GM23338 (cell line): ENCODE data around the gene ATG7. TPM values are rescaled to one million over a fixed set of nuclear protein-coding genes. Genes with fewer than 3 reads are reported as not detected.

Experiments
- ATAC-seq: fragments of 200-7000 bp; cut with Tn5 transposase; 3 replicates; pipeline ENCODE4 v1.9.1; 2020
- DNase-seq: peaks from one replicate; pipeline ENCODE4 v3.0.0-alpha.2; 2015; ENCODE audit warnings: low spot score
- H2AFZ ChIP-seq: fragments of 200-600 bp; sonication (generic); 2 replicates; pipeline ENCODE4 v1.8.0; 2016; ENCODE audit warnings: antibody characterized with exemption, mild to moderate bottlenecking, moderate library complexity
- H3F3A ChIP-seq: fragments of 200-600 bp; sonication (generic); replicated peaks from 2 replicates; pipeline ENCODE4 v1.8.0; 2017; ENCODE audit warnings: antibody characterized with exemption, mixed run types, low read depth
- H3K27ac ChIP-seq: fragments of 200-600 bp; sonication (generic); 2 replicates; pipeline ENCODE4 v1.6.1; 2016; ENCODE audit warnings: low read depth
- H3K27me3 ChIP-seq: fragments of 200-600 bp; sonication (generic); 2 replicates; pipeline ENCODE4 v1.8.0; 2016; ENCODE audit warnings: mild to moderate bottlenecking, mixed run types, moderate library complexity; ENCODE audit not compliant: insufficient read depth
- H3K36me3 ChIP-seq: fragments of 200-600 bp; sonication (generic); 2 replicates; pipeline ENCODE4 v1.8.0; 2016; ENCODE audit warnings: mild to moderate bottlenecking; ENCODE audit not compliant: insufficient read depth
- H3K4me1 ChIP-seq: fragments of 200-600 bp; sonication (generic); 2 replicates; pipeline ENCODE4 v1.8.0; 2016; ENCODE audit warnings: mild to moderate bottlenecking, moderate library complexity; ENCODE audit not compliant: insufficient read depth
- H3K4me2 ChIP-seq: fragments of 200-600 bp; sonication (generic); 2 replicates; pipeline ENCODE4 v1.7.1; 2017; ENCODE audit warnings: mixed run types
- H3K4me3 ChIP-seq: fragments of 200-600 bp; sonication (generic); 2 replicates; pipeline ENCODE4 v1.6.1; 2016; ENCODE audit warnings: mixed run types
- H3K79me2 ChIP-seq: fragments of 200-600 bp; sonication (generic); replicated peaks from 2 replicates; pipeline ENCODE4 v1.8.0; 2017; ENCODE audit warnings: mild to moderate bottlenecking; ENCODE audit not compliant: insufficient read depth
- H3K9me2 ChIP-seq: fragments of 200-600 bp; sonication (generic); 2 replicates; pipeline ENCODE4 v1.8.0; 2017; ENCODE audit not compliant: insufficient read depth
- H4K20me1 ChIP-seq: fragments of 200-600 bp; sonication (generic); replicated peaks from 2 replicates; pipeline ENCODE4 v1.8.0; 2017; ENCODE audit warnings: mild to moderate bottlenecking; ENCODE audit not compliant: insufficient read depth
- H3K27ac Mint-ChIP-seq: 2 replicates; pipeline ENCODE4 v1.8.0; 2020; ENCODE audit warnings: inconsistent platforms, mild to moderate bottlenecking, moderate library complexity, mixed read lengths
- H3K27me3 Mint-ChIP-seq: 3 replicates; pipeline ENCODE4 v1.8.0; 2022; ENCODE audit warnings: low read depth, mild to moderate bottlenecking, moderate library complexity, mixed read lengths, inconsistent platforms; ENCODE audit not compliant: insufficient read depth, poor library complexity
- H3K36me3 Mint-ChIP-seq: 3 replicates; pipeline ENCODE4 v1.8.0; 2021; ENCODE audit warnings: low read depth, mild to moderate bottlenecking, inconsistent platforms, moderate library complexity, mixed read lengths
- H3K4me1 Mint-ChIP-seq: 3 replicates; pipeline ENCODE4 v1.8.0; 2020; ENCODE audit warnings: mild to moderate bottlenecking, inconsistent platforms, mixed read lengths
- H3K4me3 Mint-ChIP-seq: 3 replicates; pipeline ENCODE4 v1.8.0; 2021; ENCODE audit warnings: moderate library complexity, mild to moderate bottlenecking, inconsistent platforms, mixed read lengths
- H3K9me3 Mint-ChIP-seq: 3 replicates; pipeline ENCODE4 v1.8.0; 2020; ENCODE audit warnings: moderate library complexity, mild to moderate bottlenecking, inconsistent platforms, mixed read lengths
- CREB1 ChIP-seq: fragments of 250-450 bp; sonication (Bioruptor Pico); IDR thresholded peaks from 2 replicates; pipeline ENCODE4 v1.5.0; 2020; ENCODE audit warnings: low read depth, mild to moderate bottlenecking, moderate library complexity
- CTCF ChIP-seq, 2 experiments: fragments of 200-600 bp in 1 of 2; sonication (generic) in 1 of 2; conservative IDR thresholded peaks; 2 replicates each; pipeline versions ENCODE4 v1.5.1 to v1.6.1; 2016 to 2017; ENCODE audit warnings: antibody characterized with exemption in 2 of 2, low read depth in 2 of 2, mild to moderate bottlenecking in 2 of 2, moderate library complexity in 1 of 2
- EZH2 ChIP-seq: fragments of 200-600 bp; sonication (generic); IDR thresholded peaks from one replicate; pipeline ENCODE4 v1.8.0; 2017; ENCODE audit warnings: antibody characterized with exemption, mild to moderate bottlenecking, low read depth; ENCODE audit not compliant: unreplicated experiment
- EZH2phosphoT487 ChIP-seq: fragments of 200-600 bp; sonication (generic); IDR thresholded peaks from one replicate; pipeline ENCODE4 v1.8.1; 2018; ENCODE audit warnings: antibody characterized with exemption; ENCODE audit not compliant: unreplicated experiment
- JUNB ChIP-seq: IDR thresholded peaks from one replicate; pipeline ENCODE4 v1.6.1; 2016; ENCODE audit warnings: antibody characterized with exemption; ENCODE audit not compliant: unreplicated experiment
- NANOG ChIP-seq: IDR thresholded peaks from 2 replicates; pipeline ENCODE4 v1.6.1; 2016; ENCODE audit warnings: antibody characterized with exemption, borderline replicate concordance
- POLR2AphosphoS5 ChIP-seq: IDR thresholded peaks from 2 replicates; pipeline ENCODE4 v1.6.1; 2016; ENCODE audit warnings: antibody characterized with exemption, low read depth
- STAT1 ChIP-seq: IDR thresholded peaks from one replicate; pipeline ENCODE4 v1.6.1; 2016; ENCODE audit warnings: antibody characterized with exemption; ENCODE audit not compliant: unreplicated experiment
- ZNF114 ChIP-seq: fragments of 250-450 bp; sonication (Bioruptor Pico); IDR thresholded peaks from 2 replicates; pipeline ENCODE4 v1.5.0; 2020; ENCODE audit warnings: mild to moderate bottlenecking, moderate library complexity
- ZNF331 ChIP-seq: fragments of 250-450 bp; sonication (Bioruptor Pico); IDR thresholded peaks from 2 replicates; pipeline ENCODE4 v1.5.0; 2020; ENCODE audit warnings: low read depth, mild to moderate bottlenecking, moderate library complexity
- polyA plus RNA-seq: library from polyadenylated mRNA; unstranded; fragments of >200 nt; fragmentation: Nextera tagmentation; extraction: Ambion mirVana; gene quantifications from 2 replicates; pipeline ENCODE4 v1.2.1, GENCODE V29; 2016
- total RNA-seq: library from RNA; depleted of rRNA; stranded (reverse); fragments of >200 nt; shearing (Covaris generic); gene quantifications from 2 replicates; pipeline ENCODE4 v1.2.3, GENCODE V29; 2014
- TF ChIP-seq, protein P1 (sequence below): IDR thresholded peaks from 2 replicates; pipeline ENCODE4 v1.6.1; 2016; ENCODE audit warnings: antibody characterized with exemption
- TF ChIP-seq, protein P2 (sequence below): IDR thresholded peaks from one replicate; pipeline ENCODE4 v1.6.1; 2018; ENCODE audit warnings: antibody characterized with exemption; ENCODE audit not compliant: unreplicated experiment

ATG7 gene
- total and polyA plus RNA-seq, 2 experiments from 2014 or later, result 16.2 to 36.7 TPM

DNA sequence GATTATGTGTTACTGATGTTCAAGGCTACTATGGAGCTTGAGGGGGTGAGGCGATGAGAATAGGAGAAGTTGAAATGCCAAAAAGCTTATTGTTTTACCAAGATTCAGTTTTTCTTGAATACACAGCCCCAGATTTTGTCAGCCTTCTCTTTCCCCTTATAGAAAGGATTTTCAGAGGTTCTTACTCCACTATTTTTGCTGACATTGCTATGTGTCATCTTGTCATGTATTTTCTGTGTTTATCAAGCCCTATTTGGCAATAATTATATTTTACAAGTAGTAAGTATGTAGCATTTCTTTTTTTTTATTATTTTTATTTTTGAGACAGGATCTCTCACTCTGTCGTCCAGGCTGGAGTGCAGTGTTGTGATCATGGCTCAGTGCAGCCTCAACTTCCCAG is 133.1 kb downstream of the ATG7 start:
- no peak for DNase-seq
- Mint-ChIP-seq H3K4me1 (no peaks in the 10 kb centered on the region), H3K27ac (no peak overlapping the region), H3K27me3 (peaks cover 2% of the 10 kb centered on the region), H3K9me3 (peaks cover 48% of the 10 kb centered on the region), H3K36me3 (peaks cover 51% of the 10 kb centered on the region), H3K4me3 (no peak overlapping the region)
- Histone ChIP-seq H3K4me2 (no peak overlapping the region), H3K9me2 (peaks cover 4% of the 10 kb centered on the region; the same call in 1 of the 2 replicates), H2AFZ (no peak overlapping the region), H3K4me3 (no peak overlapping the region), H3F3A (no peaks in the 10 kb centered on the region), H3K36me3 (no peaks in the 10 kb centered on the region; the same call in 1 of the 2 replicates), H3K27ac (no peak overlapping the region), H3K27me3 (no peaks in the 10 kb centered on the region), H3K79me2 (no peaks in the 10 kb centered on the region), H3K4me1 (no peaks in the 10 kb centered on the region), H4K20me1 (no peaks in the 10 kb centered on the region)
- no peak for ATAC-seq
- no peak for TF ChIP-seq NANOG
- no peak for TF ChIP-seq ZNF331 (CRISPR knock-in tag)
- TF ChIP-seq CTCF (conservative IDR thresholded peaks at IDR 0.05; ENCODE audit: low read depth in 2 of 2), result no peak
- TF ChIP-seq, protein P1, sequence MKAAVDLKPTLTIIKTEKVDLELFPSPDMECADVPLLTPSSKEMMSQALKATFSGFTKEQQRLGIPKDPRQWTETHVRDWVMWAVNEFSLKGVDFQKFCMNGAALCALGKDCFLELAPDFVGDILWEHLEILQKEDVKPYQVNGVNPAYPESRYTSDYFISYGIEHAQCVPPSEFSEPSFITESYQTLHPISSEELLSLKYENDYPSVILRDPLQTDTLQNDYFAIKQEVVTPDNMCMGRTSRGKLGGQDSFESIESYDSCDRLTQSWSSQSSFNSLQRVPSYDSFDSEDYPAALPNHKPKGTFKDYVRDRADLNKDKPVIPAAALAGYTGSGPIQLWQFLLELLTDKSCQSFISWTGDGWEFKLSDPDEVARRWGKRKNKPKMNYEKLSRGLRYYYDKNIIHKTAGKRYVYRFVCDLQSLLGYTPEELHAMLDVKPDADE, result no peak
- no peak for TF ChIP-seq CREB1
- TF ChIP-seq, protein P2, sequence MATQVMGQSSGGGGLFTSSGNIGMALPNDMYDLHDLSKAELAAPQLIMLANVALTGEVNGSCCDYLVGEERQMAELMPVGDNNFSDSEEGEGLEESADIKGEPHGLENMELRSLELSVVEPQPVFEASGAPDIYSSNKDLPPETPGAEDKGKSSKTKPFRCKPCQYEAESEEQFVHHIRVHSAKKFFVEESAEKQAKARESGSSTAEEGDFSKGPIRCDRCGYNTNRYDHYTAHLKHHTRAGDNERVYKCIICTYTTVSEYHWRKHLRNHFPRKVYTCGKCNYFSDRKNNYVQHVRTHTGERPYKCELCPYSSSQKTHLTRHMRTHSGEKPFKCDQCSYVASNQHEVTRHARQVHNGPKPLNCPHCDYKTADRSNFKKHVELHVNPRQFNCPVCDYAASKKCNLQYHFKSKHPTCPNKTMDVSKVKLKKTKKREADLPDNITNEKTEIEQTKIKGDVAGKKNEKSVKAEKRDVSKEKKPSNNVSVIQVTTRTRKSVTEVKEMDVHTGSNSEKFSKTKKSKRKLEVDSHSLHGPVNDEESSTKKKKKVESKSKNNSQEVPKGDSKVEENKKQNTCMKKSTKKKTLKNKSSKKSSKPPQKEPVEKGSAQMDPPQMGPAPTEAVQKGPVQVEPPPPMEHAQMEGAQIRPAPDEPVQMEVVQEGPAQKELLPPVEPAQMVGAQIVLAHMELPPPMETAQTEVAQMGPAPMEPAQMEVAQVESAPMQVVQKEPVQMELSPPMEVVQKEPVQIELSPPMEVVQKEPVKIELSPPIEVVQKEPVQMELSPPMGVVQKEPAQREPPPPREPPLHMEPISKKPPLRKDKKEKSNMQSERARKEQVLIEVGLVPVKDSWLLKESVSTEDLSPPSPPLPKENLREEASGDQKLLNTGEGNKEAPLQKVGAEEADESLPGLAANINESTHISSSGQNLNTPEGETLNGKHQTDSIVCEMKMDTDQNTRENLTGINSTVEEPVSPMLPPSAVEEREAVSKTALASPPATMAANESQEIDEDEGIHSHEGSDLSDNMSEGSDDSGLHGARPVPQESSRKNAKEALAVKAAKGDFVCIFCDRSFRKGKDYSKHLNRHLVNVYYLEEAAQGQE, result no peak
- no peak for TF ChIP-seq EZH2phosphoT487
- no peak for TF ChIP-seq POLR2AphosphoS5
- no peak for TF ChIP-seq ZNF114 (CRISPR knock-in tag)
- TF ChIP-seq JUNB, result no peak

DNA sequence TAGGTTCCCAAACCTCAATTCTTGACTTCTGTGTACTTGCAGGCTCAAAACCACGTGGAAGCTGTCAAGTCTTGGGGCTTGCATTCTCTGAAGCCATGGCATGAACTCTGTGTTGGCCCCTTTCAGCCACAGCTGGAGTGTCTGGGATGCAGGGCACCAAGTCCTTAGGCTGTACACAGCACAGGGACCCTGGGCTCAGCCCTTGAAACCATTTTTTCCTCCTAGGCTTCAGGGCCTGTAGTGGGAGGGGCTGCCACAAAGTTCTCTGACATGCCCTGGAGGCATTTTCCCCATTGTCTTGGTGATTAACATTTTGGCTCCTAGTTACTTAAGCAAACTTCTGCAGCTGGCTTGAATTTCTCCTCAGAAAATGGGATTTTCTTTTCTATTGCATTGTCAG is 135.4 kb downstream of the ATG7 start:
- ATAC-seq (no peak), DNase-seq (no peak)
- Mint-ChIP-seq H3K27me3 (peaks cover 2% of the 10 kb centered on the region), H3K4me3 (no peak overlapping the region), H3K27ac (no peak overlapping the region), H3K9me3 (peaks cover 48% of the 10 kb centered on the region), H3K36me3 (peaks cover 51% of the 10 kb centered on the region), H3K4me1 (no peaks in the 10 kb centered on the region)
- Histone ChIP-seq H3F3A (no peaks in the 10 kb centered on the region), H3K4me3 (no peak overlapping the region), H4K20me1 (no peaks in the 10 kb centered on the region), H3K79me2 (no peaks in the 10 kb centered on the region), H3K36me3 (no peaks in the 10 kb centered on the region; the same call in 1 of the 2 replicates), H3K27ac (no peak overlapping the region), H3K27me3 (no peaks in the 10 kb centered on the region), H3K4me2 (no peak overlapping the region), H2AFZ (no peak overlapping the region), H3K4me1 (no peaks in the 10 kb centered on the region), H3K9me2 (peaks cover 4% of the 10 kb centered on the region; the same call in 1 of the 2 replicates)
- TF ChIP-seq STAT1 (no peak), ZNF331 (CRISPR knock-in tag) (no peak), CTCF (conservative IDR thresholded peaks at IDR 0.05; ENCODE audit: low read depth in 2 of 2) (no peak), POLR2AphosphoS5 (no peak), JUNB (no peak), EZH2 (no peak), ZNF114 (CRISPR knock-in tag) (no peak), EZH2phosphoT487 (no peak), NANOG (no peak)
- TF ChIP-seq, protein P2, result no peak
